A549 (cell line): Measurements from ENCODE around the gene KCTD6. TPM values are rescaled to one million over a fixed set of nuclear protein-coding genes. Genes with fewer than 3 reads are reported as not detected.

Experiments
- ATAC-seq, 2 experiments: fragments of 200-7000 bp in 1 of 2; fragments of >200 bp in 1 of 2; cut with Nextera tagmentation in 1 of 2; cut with Tn5 transposase in 1 of 2; 3 replicates each; pipeline versions ENCODE4 v1.8.0 to v1.9.1; 2018 to 2020; ENCODE audit warnings: mild to moderate bottlenecking in 1 of 2, moderate library complexity in 1 of 2
- CTCF ChIA-PET: fragments of 300-600 bp; sonication (Branson Sonifier 250); formaldehyde crosslinking; extraction: SDS; loops from one replicate; lab custom pipeline; 2021; ENCODE audit warnings: antibody characterized with exemption, inconsistent platforms; lab: Yijun Ruan, JAX
- POLR2A ChIA-PET: fragments of 350-600 bp; formaldehyde crosslinking; extraction: SDS; loops from one replicate; lab custom pipeline; 2021; ENCODE audit warnings: antibody characterized with exemption, inconsistent platforms; lab: Yijun Ruan, JAX
- DNase-seq, 2 experiments: peaks; one replicate each; pipeline versions ENCODE4 v3.0.0 to v3.0.0-alpha.2; 2011 to 2016; ENCODE audit warnings: low read depth in 1 of 2, low spot score in 1 of 2
- FAIRE-seq: peaks from 2 replicates; lab custom pipeline; 2011; peaks lifted over from hg19 to GRCh38; lab: Jason Lieb, UNC
- H3K27ac ChIP-seq, 2 experiments: fragments of >200 bp; sonication (Bioruptor Twin); formaldehyde crosslinking; 3 replicates each; pipeline ENCODE4 v1.5.1; 2016 to 2017
- H3K4me1 ChIP-seq: fragments of >200 bp; sonication (Bioruptor Twin); formaldehyde crosslinking; 3 replicates; pipeline ENCODE4 v1.6.1; 2016
- H3K4me2 ChIP-seq: fragments of >200 bp; sonication (Bioruptor Twin); formaldehyde crosslinking; 3 replicates; pipeline ENCODE4 v1.6.1; 2016
- H3K4me3 ChIP-seq: fragments of >200 bp; sonication (Bioruptor Twin); formaldehyde crosslinking; 3 replicates; pipeline ENCODE4 v1.5.1; 2016
- H3K9me3 ChIP-seq: fragments of >200 bp; sonication (Bioruptor Twin); formaldehyde crosslinking; 3 replicates; pipeline ENCODE4 v1.6.1; 2016
- CBX2 ChIP-seq: fragments of 200-600 bp; sonication (generic); IDR thresholded peaks from 2 replicates; pipeline ENCODE4 v1.6.1; 2016; ENCODE audit warnings: low read depth, mild to moderate bottlenecking, borderline replicate concordance
- CBX8 ChIP-seq: fragments of 200-600 bp; sonication (generic); IDR thresholded peaks from 2 replicates; pipeline ENCODE4 v1.6.1; 2016
- CEBPB ChIP-seq, 2 experiments: fragments of >200 bp in 1 of 2; sonication (Bioruptor Twin) in 1 of 2; formaldehyde crosslinking in 1 of 2; IDR thresholded peaks; 2 replicates each; pipeline ENCODE4 v1.6.1; 2012 to 2016
- CHD2 ChIP-seq: fragments of 150-350 bp; IDR thresholded peaks from 2 replicates; pipeline ENCODE4 v1.6.1; 2014; ENCODE audit warnings: low read length; ENCODE audit not compliant: partially characterized antibody
- E2F6 ChIP-seq: IDR thresholded peaks from 2 replicates; pipeline ENCODE4 v1.6.1; 2012; ENCODE audit warnings: low read depth, borderline replicate concordance
- EHF ChIP-seq: fragments of 250-450 bp; sonication (Bioruptor Pico); IDR thresholded peaks from 2 replicates; pipeline ENCODE4 v1.5.0; 2020; ENCODE audit warnings: mild to moderate bottlenecking
- FOSL2 ChIP-seq, 2 experiments: fragments of 450-650 bp in 1 of 2; fragments of >200 bp in 1 of 2; sonication (Bioruptor Twin) in 1 of 2; formaldehyde crosslinking; IDR thresholded peaks; 2 replicates each; pipeline versions ENCODE4 v1.5.0 to v1.6.1; 2016 to 2020; ENCODE audit warnings: mild to moderate bottlenecking in 1 of 2, moderate library complexity in 1 of 2
- FOXS1 ChIP-seq: fragments of 250-450 bp; sonication (Bioruptor Pico); IDR thresholded peaks from 2 replicates; pipeline ENCODE4 v1.5.0; 2020; ENCODE audit warnings: mild to moderate bottlenecking, moderate library complexity
- GATA3 ChIP-seq: IDR thresholded peaks from 2 replicates; pipeline ENCODE4 v1.6.1; 2012; ENCODE audit warnings: borderline replicate concordance
- HMGXB4 ChIP-seq: fragments of 250-450 bp; sonication (Bioruptor Pico); IDR thresholded peaks from 2 replicates; pipeline ENCODE4 v1.5.0; 2021; ENCODE audit warnings: mild to moderate bottlenecking, moderate library complexity, borderline replicate concordance
- HOXB13 ChIP-seq: fragments of 250-450 bp; sonication (Bioruptor Pico); IDR thresholded peaks from 2 replicates; pipeline ENCODE4 v1.5.0; 2020; ENCODE audit warnings: low read depth, mild to moderate bottlenecking, moderate library complexity
- HOXB5 ChIP-seq: fragments of 250-450 bp; sonication (Bioruptor Pico); IDR thresholded peaks from 2 replicates; pipeline ENCODE4 v1.5.0; 2020; ENCODE audit warnings: mild to moderate bottlenecking, moderate library complexity
- KDM5A ChIP-seq: fragments of 200-600 bp; sonication (generic); IDR thresholded peaks from 2 replicates; pipeline ENCODE4 v1.6.1; 2016; ENCODE audit warnings: antibody characterized with exemption, mild to moderate bottlenecking
- MYC ChIP-seq: IDR thresholded peaks from 2 replicates; pipeline ENCODE4 v1.6.1; 2012; ENCODE audit warnings: mild to moderate bottlenecking, inconsistent platforms, low read length, improper control_type of control experiment, borderline replicate concordance
- NR3C1 ChIP-seq: fragments of >200 bp; sonication (Bioruptor Twin); formaldehyde crosslinking; IDR thresholded peaks from 3 replicates; pipeline ENCODE4 v1.6.1; 2017
- PHF8 ChIP-seq: fragments of 200-600 bp; sonication (generic); IDR thresholded peaks from 2 replicates; pipeline ENCODE4 v1.6.1; 2016; ENCODE audit warnings: low read depth, mild to moderate bottlenecking, antibody characterized with exemption, moderate library complexity, borderline replicate concordance
- POLR2A ChIP-seq: IDR thresholded peaks from 2 replicates; pipeline ENCODE4 v1.6.1; 2012; ENCODE audit warnings: mild to moderate bottlenecking, low read length
- POLR2AphosphoS2 ChIP-seq: conservative IDR thresholded peaks from 2 replicates; pipeline ENCODE4 v1.6.1; 2012; ENCODE audit warnings: low read length, improper control_type of control experiment, inconsistent platforms
- RARB ChIP-seq: fragments of 250-450 bp; sonication (Bioruptor Pico); IDR thresholded peaks from 2 replicates; pipeline ENCODE4 v1.8.0; 2021; ENCODE audit warnings: mild to moderate bottlenecking, moderate library complexity
- RCOR1 ChIP-seq: fragments of 150-350 bp; IDR thresholded peaks from 2 replicates; pipeline ENCODE4 v1.6.1; 2014; ENCODE audit warnings: antibody characterized with exemption, low read length, low read depth
- REST ChIP-seq: fragments of 200-600 bp; sonication (generic); IDR thresholded peaks from 2 replicates; pipeline ENCODE4 v1.6.1; 2016; ENCODE audit warnings: antibody characterized with exemption, mild to moderate bottlenecking, moderate library complexity
- SMC3 ChIP-seq: fragments of >200 bp; sonication (Bioruptor Twin); formaldehyde crosslinking; IDR thresholded peaks from 3 replicates; pipeline ENCODE4 v1.6.1; 2018; ENCODE audit warnings: inconsistent platforms
- SREBF2 ChIP-seq: fragments of 450-650 bp; IDR thresholded peaks from 2 replicates; pipeline ENCODE4 v1.6.1; 2014; ENCODE audit warnings: mild to moderate bottlenecking, moderate library complexity
- ZFP36 ChIP-seq: fragments of 450-650 bp; IDR thresholded peaks from 2 replicates; pipeline ENCODE4 v1.6.1; 2014; ENCODE audit warnings: borderline replicate concordance; ENCODE audit not compliant: partially characterized antibody
- ZSCAN20 ChIP-seq: fragments of 250-450 bp; sonication (Bioruptor Pico); IDR thresholded peaks from 2 replicates; pipeline ENCODE4 v1.8.0; 2022; ENCODE audit warnings: mild to moderate bottlenecking, moderate library complexity
- WGBS: methylation state at CpG from one replicate; pipeline ENCODE4 v1.1.6; 2017; ENCODE audit errors: missing lambda C conversion rate; 5-methylcytosine and 5-hydroxymethylcytosine counted together
- polyA plus RNA-seq, 4 experiments: library from polyadenylated mRNA; depleted of rRNA in 3 of 4; stranded (reverse); fragments of >200 nt; fragmentation: RNase III in 1 of 4; extraction: RNeasy Plus Mini Kit Qiagen cat#74134 plus additional on column Dnase treatment in 1 of 4; gene quantifications; 2 replicates in 3 of 4; 3 replicates in 1 of 4; pipeline ENCODE4 v1.2.3, GENCODE V29; 2011 to 2017

Gene KCTD6
- polyA plus RNA-seq, 2 of the 4 experiments (the other 2 are of a cell fraction): 8.1 to 24.4 TPM

- CTCF ChIA-PET: interaction anchor here (1.4 to 2.1 kb wide), 4 partner anchors 7 to 20 kb away, joined by 7 to 10 read pairs (median 8); partner anchors contain the start of gene KCTD6
- TF ChIP-seq RARB (no peak), FOXS1 (CRISPR knock-in tag) (no peak), CEBPB (IDR thresholded peaks at IDR 0.05) (no peak), HMGXB4 (no peak), SMC3 (no peak), CBX2 (no peak), HOXB13 (CRISPR knock-in tag) (no peak), FOSL2 (IDR thresholded peaks at IDR 0.05) (no peak), FOSL2 (CRISPR knock-in tag; IDR thresholded peaks at IDR 0.05) (no peak), HOXB5 (CRISPR knock-in tag) (no peak), CHD2 (no peak), RCOR1 (no peak), E2F6 (no peak), GATA3 (no peak), CBX8 (no peak), POLR2A (no peak), NR3C1 (no peak)
- POLR2A ChIA-PET: no interaction called here
- H3K4me2 ChIP-seq: no peak overlapping the region
- no peak overlapping the region for H3K4me3 ChIP-seq
- WGBS: 81% methylated on average over 7 of the region's 7 CpGs
- FAIRE-seq (no peak), DNase-seq (no peak), ATAC-seq (no peak)
- peak overlapping the region in 1 of 2 experiments; percentile 45; a peak in 2 of 6 replicates for H3K27ac ChIP-seq
- peaks cover 4% of the 10 kb centered on the region for H3K9me3 ChIP-seq
- H3K4me1 ChIP-seq: peaks cover 13% of the 10 kb centered on the region
Observed at GRCh38 chr3:58484045-58484721, 7.7 kb upstream of the KCTD6 start.

- no peak for DNase-seq
- Histone ChIP-seq H3K9me3 (peaks cover 4% of the 10 kb centered on the region; the same call in 1 of the 3 replicates), H3K4me2 (no peak overlapping the region), H3K27ac (peak overlapping the region in 1 of 2 experiments; percentile 45; a peak in 2 of 6 replicates), H3K4me3 (no peak overlapping the region), H3K4me1 (peaks cover 13% of the 10 kb centered on the region)
- WGBS: 96% methylated on average over 3 of the region's 3 CpGs
- no peak for TF ChIP-seq HMGXB4
- TF ChIP-seq POLR2AphosphoS2: no peak
- no peak for TF ChIP-seq RCOR1
- TF ChIP-seq FOSL2 (IDR thresholded peaks at IDR 0.05): no peak
- no peak for TF ChIP-seq FOSL2 (CRISPR knock-in tag; IDR thresholded peaks at IDR 0.05)
- no peak for TF ChIP-seq PHF8
- no peak for TF ChIP-seq GATA3
- TF ChIP-seq MYC: no peak
- TF ChIP-seq KDM5A: no peak
- TF ChIP-seq ZSCAN20 (CRISPR knock-in tag): no peak
- no peak for TF ChIP-seq HOXB5 (CRISPR knock-in tag)
- no peak for TF ChIP-seq SREBF2
- no peak for TF ChIP-seq EHF (CRISPR knock-in tag)
- no peak for TF ChIP-seq REST
- TF ChIP-seq ZFP36: no peak
- TF ChIP-seq SMC3: no peak
- CTCF ChIA-PET: interaction anchor here (0.7 to 2.1 kb wide), 4 partner anchors 14 to 234 kb away, joined by 3 to 8 read pairs (median 8); no protein-coding TSS in a partner anchor
- POLR2A ChIA-PET: no interaction called here
- FAIRE-seq: no peak
- ATAC-seq: no peak
Observed at GRCh38 chr3:58484722-58485069, 7.2 kb upstream of the KCTD6 start.
